ENCODE measurements around the gene INSYN2B.

INSYN2B gene

GRCh38 chr5:169922474-169922873, 57.8 kb downstream of the INSYN2B start:
- DNase-seq = no peak

- no peak for DNase-seq
Measured at GRCh38 chr5:169921949-169922348, 58.3 kb downstream of the INSYN2B start.

- no peak for DNase-seq
Measured at GRCh38 chr5:169921384-169921783, 58.9 kb downstream of the INSYN2B start.

GRCh38 chr5:169920474-169920873, 59.8 kb downstream of the INSYN2B start:
- DNase-seq = no peak

GRCh38 chr5:169918228-169918627, 62.1 kb downstream of the INSYN2B start:
- DNase-seq = no peak

- no peak for DNase-seq
Measured at GRCh38 chr5:169917500-169917899, 62.8 kb downstream of the INSYN2B start.

- no peak for DNase-seq
Measured at GRCh38 chr5:169914766-169915165, 65.5 kb downstream of the INSYN2B start.

- no peak for DNase-seq
Measured at GRCh38 chr5:169913479-169913878, 66.8 kb downstream of the INSYN2B start.

GRCh38 chr5:169911448-169912212, 68.7 kb downstream of the INSYN2B start:
- no peak for DNase-seq

GRCh38 chr5:169910393-169910792, 69.9 kb downstream of the INSYN2B start:
- no peak for DNase-seq

- no peak for DNase-seq
Measured at GRCh38 chr5:169909945-169910344, 70.3 kb downstream of the INSYN2B start.

- DNase-seq = no peak
Measured at GRCh38 chr5:169908864-169909263, 71.4 kb downstream of the INSYN2B start.

GRCh38 chr5:169906745-169907649, 73.3 kb downstream of the INSYN2B start:
- DNase-seq = no peak

- DNase-seq = no peak
Measured at GRCh38 chr5:169905017-169905416, 75.3 kb downstream of the INSYN2B start.

- no peak for DNase-seq
Measured at GRCh38 chr5:169904508-169904907, 75.8 kb downstream of the INSYN2B start.

GRCh38 chr5:169904059-169904458, 76.2 kb downstream of the INSYN2B start:
- DNase-seq = no peak

GRCh38 chr5:169901896-169902295, 78.4 kb downstream of the INSYN2B start:
- DNase-seq = no peak

GRCh38 chr5:169897481-169897880, 82.8 kb downstream of the INSYN2B start:
- DNase-seq = no peak

- no peak for DNase-seq
Measured at GRCh38 chr5:169895926-169896325, 84.4 kb downstream of the INSYN2B start.

- no peak for DNase-seq
Measured at GRCh38 chr5:169893571-169893970, 86.7 kb downstream of the INSYN2B start.

- no peak for DNase-seq
Measured at GRCh38 chr5:169893010-169893409, 87.3 kb downstream of the INSYN2B start.

- DNase-seq = no peak
Measured at GRCh38 chr5:169889572-169889971, 90.7 kb downstream of the INSYN2B start.

GRCh38 chr5:169886677-169887076, 93.6 kb downstream of the INSYN2B start:
- DNase-seq = no peak

- no peak for DNase-seq
Measured at GRCh38 chr5:169886033-169886432, 94.3 kb downstream of the INSYN2B start.

All from stimulated activated CD4-positive, alpha-beta T cell treated with anti-CD3 and anti-CD28 coated beads, Interleukin-4, amount 100 ng/mL, for 1 hour (primary cell).